SK-N-SH (cell line): ENCODE data around the gene ZKSCAN5. TPM values are rescaled to one million over a fixed set of nuclear protein-coding genes. Genes with fewer than 3 reads are reported as not detected.

Experiments
- CTCF ChIA-PET: fragments of 300-600, 350-600 bp; formaldehyde crosslinking; extraction: SDS; loops from one replicate; lab custom pipeline; 2021; lab: Yijun Ruan, JAX
- POLR2A ChIA-PET: fragments of 350-600 bp; sonication (Branson Sonifier 250); formaldehyde crosslinking; extraction: SDS; loops from one replicate; lab custom pipeline; 2020; ENCODE audit warnings: antibody characterized with exemption, inconsistent platforms; lab: Yijun Ruan, JAX
- DNase-seq: peaks from one replicate; pipeline ENCODE4 v3.0.0; 2012
- H2AFZ ChIP-seq: fragments of 200-600 bp; sonication (generic); 2 replicates; pipeline ENCODE4 v1.8.1; 2016; ENCODE audit warnings: antibody characterized with exemption, mild to moderate bottlenecking, low read depth
- H3F3A ChIP-seq: fragments of 200-600 bp; sonication (generic); replicated peaks from 2 replicates; pipeline ENCODE3; 2016; ENCODE audit warnings: antibody characterized with exemption, mild to moderate bottlenecking; ENCODE audit not compliant: insufficient read depth
- H3K27ac ChIP-seq, 2 experiments: fragments of 200-500 bp in 1 of 2; fragments of 200-600 bp in 1 of 2; sonication (Bioruptor generic) in 1 of 2; sonication (generic), shearing (Covaris generic) in 1 of 2; 2 replicates each; pipeline versions ENCODE4 v1.5.1 to v1.6.1; 2014 to 2016; ENCODE audit warnings: low read depth in 2 of 2, inconsistent platforms in 1 of 2, low read length in 1 of 2, mild to moderate bottlenecking in 1 of 2, mixed read lengths in 1 of 2
- H3K27me3 ChIP-seq: fragments of 200-600 bp; sonication (generic), shearing (Covaris generic); 2 replicates; pipeline ENCODE4 v1.6.1; 2016; ENCODE audit warnings: mixed run types; ENCODE audit not compliant: insufficient read depth
- H3K36me3 ChIP-seq, 2 experiments: fragments of 200-500 bp in 1 of 2; fragments of 200-600 bp in 1 of 2; sonication (Bioruptor generic) in 1 of 2; sonication (generic) in 1 of 2; replicated peaks in 1 of 2; 2 replicates each; pipeline versions ENCODE3 to v1.5.1; 2014 to 2016; ENCODE audit warnings: low read length in 1 of 2, mild to moderate bottlenecking in 1 of 2; ENCODE audit not compliant: insufficient read depth in 2 of 2, control insufficient read depth in 1 of 2
- H3K4me1 ChIP-seq, 2 experiments: fragments of 200-500 bp in 1 of 2; fragments of 200-600 bp in 1 of 2; sonication (Bioruptor generic) in 1 of 2; sonication (generic), shearing (Covaris generic) in 1 of 2; 2 replicates each; pipeline versions ENCODE4 v1.5.1 to v1.6.1; 2014 to 2016; ENCODE audit warnings: low read depth in 1 of 2, low read length in 1 of 2, mixed run types in 1 of 2; ENCODE audit not compliant: insufficient read depth in 2 of 2, control insufficient read depth in 1 of 2
- H3K4me2 ChIP-seq: fragments of 200-600 bp; sonication (generic), shearing (Covaris generic); 2 replicates; pipeline ENCODE4 v1.6.1; 2017; ENCODE audit warnings: mixed run types
- H3K4me3 ChIP-seq, 2 experiments: fragments of 200-500 bp in 1 of 2; fragments of 200-600 bp in 1 of 2; sonication (Bioruptor generic) in 1 of 2; sonication (generic), shearing (Covaris generic) in 1 of 2; 2 replicates each; pipeline versions ENCODE4 v1.5.1 to v1.8.1; 2014 to 2016; ENCODE audit warnings: low read depth in 2 of 2, inconsistent platforms in 1 of 2, low read length in 1 of 2, mild to moderate bottlenecking in 1 of 2, mixed read lengths in 1 of 2, moderate library complexity in 1 of 2
- H3K79me2 ChIP-seq: fragments of 200-600 bp; sonication (generic); 2 replicates; pipeline ENCODE4 v1.8.1; 2017; ENCODE audit warnings: mild to moderate bottlenecking; ENCODE audit not compliant: insufficient read depth
- H3K9ac ChIP-seq: fragments of 200-600 bp; sonication (generic); 2 replicates; pipeline ENCODE4 v1.6.1; 2017; ENCODE audit warnings: mixed run types
- H3K9me2 ChIP-seq: fragments of 200-600 bp; sonication (generic); 2 replicates; pipeline ENCODE4 v1.6.1; 2017; ENCODE audit warnings: mixed run types
- H3K9me3 ChIP-seq: fragments of 200-600 bp; sonication (generic); 2 replicates; pipeline ENCODE4 v1.6.1; 2017; ENCODE audit warnings: mixed run types, mild to moderate bottlenecking, moderate library complexity
- H4K20me1 ChIP-seq: fragments of 200-600 bp; sonication (generic); 2 replicates; pipeline ENCODE4 v1.6.1; 2017; ENCODE audit warnings: mild to moderate bottlenecking, mixed run types; ENCODE audit not compliant: insufficient read depth
- CHD2 ChIP-seq: fragments of 150-350 bp; IDR thresholded peaks from 2 replicates; pipeline ENCODE4 v1.6.1; 2018; ENCODE audit warnings: low read length; ENCODE audit not compliant: partially characterized antibody
- CTCF ChIP-seq: fragments of 200-600 bp; sonication (generic); IDR thresholded peaks from 2 replicates; pipeline ENCODE4 v1.6.1; 2017; ENCODE audit warnings: antibody characterized with exemption, mild to moderate bottlenecking, moderate library complexity
- FOSL2 ChIP-seq: IDR thresholded peaks from 2 replicates; pipeline ENCODE4 v1.4.0; 2012; ENCODE audit warnings: low read depth, mild to moderate bottlenecking, moderate library complexity, borderline replicate concordance
- FOXM1 ChIP-seq: IDR thresholded peaks from 2 replicates; pipeline ENCODE4 v1.4.0; 2012; ENCODE audit warnings: low read depth, mild to moderate bottlenecking
- GABPA ChIP-seq: IDR thresholded peaks from 2 replicates; pipeline ENCODE4 v1.4.0; 2012; ENCODE audit warnings: low read depth, mild to moderate bottlenecking
- GATA2 ChIP-seq: sonication (generic); formaldehyde crosslinking; IDR thresholded peaks from 2 replicates; pipeline ENCODE4 v1.5.0; 2020; ENCODE audit warnings: mild to moderate bottlenecking, missing genetic modification reagents
- IRF3 ChIP-seq: fragments of 150-350 bp; IDR thresholded peaks from 2 replicates; pipeline ENCODE4 v1.6.1; 2016; ENCODE audit warnings: mild to moderate bottlenecking, low read depth, low read length
- MEF2A ChIP-seq: IDR thresholded peaks from 2 replicates; pipeline ENCODE4 v1.4.0; 2012; ENCODE audit warnings: low read depth, borderline replicate concordance
- NFIC ChIP-seq: IDR thresholded peaks from 2 replicates; pipeline ENCODE4 v1.4.0; 2012; ENCODE audit warnings: borderline replicate concordance
- NRF1 ChIP-seq: IDR thresholded peaks from 2 replicates; pipeline ENCODE4 v1.6.1; 2012; ENCODE audit warnings: low read depth, mild to moderate bottlenecking, low read length
- RAD21 ChIP-seq: IDR thresholded peaks from 2 replicates; pipeline ENCODE4 v1.6.1; 2012; ENCODE audit warnings: mild to moderate bottlenecking, low read length
- RXRA ChIP-seq: IDR thresholded peaks from 2 replicates; pipeline ENCODE4 v1.4.0; 2012; ENCODE audit warnings: low read depth, mild to moderate bottlenecking, borderline replicate concordance
- TEAD4 ChIP-seq: IDR thresholded peaks from 2 replicates; pipeline ENCODE4 v1.4.0; 2012; ENCODE audit warnings: mild to moderate bottlenecking, borderline replicate concordance; ENCODE audit not compliant: insufficient read depth
- YY1 ChIP-seq: IDR thresholded peaks from 2 replicates; pipeline ENCODE4 v1.4.0; 2012; ENCODE audit warnings: low read depth, mild to moderate bottlenecking
- ZBTB33 ChIP-seq: IDR thresholded peaks from 2 replicates; pipeline ENCODE4 v1.4.0; 2012; ENCODE audit warnings: low read depth, borderline replicate concordance
- WGBS: methylation state at CpG from one replicate; pipeline ENCODE4 v1.1.6; 2017; ENCODE audit warnings: low lambda C conversion rate; 5-methylcytosine and 5-hydroxymethylcytosine counted together
- polyA plus RNA-seq, 3 experiments: library from polyadenylated mRNA; depleted of rRNA; stranded (reverse); fragments of >200 nt; gene quantifications; 2 replicates each; pipeline ENCODE4 v1.2.3, GENCODE V29; 2012
- TF ChIP-seq, protein P1 (sequence below): IDR thresholded peaks from 2 replicates; pipeline ENCODE4; 2012
- TF ChIP-seq, protein P2 (sequence below): fragments of 150-350 bp; IDR thresholded peaks from 2 replicates; pipeline ENCODE4 v1.6.1; 2017; ENCODE audit warnings: antibody characterized with exemption, low read length, low read depth, borderline replicate concordance

The ZKSCAN5 gene
- polyA plus RNA-seq, 1 of the 3 experiments (the other 2 are of a cell fraction), result 7.5 TPM

GRCh38 chr7:99478464-99479440 is 25.7 kb upstream of the ZKSCAN5 start:
- no peaks in the 10 kb centered on the region for H3F3A ChIP-seq
- no peak overlapping the region for H3K4me2 ChIP-seq
- H3K27ac ChIP-seq, result peak overlapping the region in 1 of 2 experiments; percentile 2; a peak in 1 of 4 replicates
- ChIA-PET CTCF (interaction anchor here (0.8 to 1.2 kb wide), 3 partner anchors 11 to 45 kb away, joined by 3 read pairs; no protein-coding TSS in a partner anchor), POLR2A (no interaction called here)
- no peak overlapping the region for H2AFZ ChIP-seq
- H3K9me3 ChIP-seq, result no peaks in the 10 kb centered on the region
- H3K9ac ChIP-seq, result no peak overlapping the region
- H3K4me3 ChIP-seq, result no peak overlapping the region
- H3K36me3 ChIP-seq, result peaks cover 28 to 38% of the 10 kb centered on the region in 2 experiments
- H3K27me3 ChIP-seq, result no peaks in the 10 kb centered on the region
- no peak for DNase-seq
- H3K79me2 ChIP-seq, result peaks cover 75% of the 10 kb centered on the region
- H3K9me2 ChIP-seq, result no peaks in the 10 kb centered on the region
- TF ChIP-seq YY1, result no peak
- TF ChIP-seq, protein P1, sequence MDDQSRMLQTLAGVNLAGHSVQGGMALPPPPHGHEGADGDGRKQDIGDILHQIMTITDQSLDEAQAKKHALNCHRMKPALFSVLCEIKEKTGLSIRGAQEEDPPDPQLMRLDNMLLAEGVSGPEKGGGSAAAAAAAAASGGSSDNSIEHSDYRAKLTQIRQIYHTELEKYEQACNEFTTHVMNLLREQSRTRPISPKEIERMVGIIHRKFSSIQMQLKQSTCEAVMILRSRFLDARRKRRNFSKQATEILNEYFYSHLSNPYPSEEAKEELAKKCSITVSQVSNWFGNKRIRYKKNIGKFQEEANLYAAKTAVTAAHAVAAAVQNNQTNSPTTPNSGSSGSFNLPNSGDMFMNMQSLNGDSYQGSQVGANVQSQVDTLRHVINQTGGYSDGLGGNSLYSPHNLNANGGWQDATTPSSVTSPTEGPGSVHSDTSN, result no peak
- no peak for TF ChIP-seq ZBTB33
- TF ChIP-seq RAD21, result no peak
- TF ChIP-seq TEAD4, result no peak
- no peak for TF ChIP-seq MEF2A
- no peak for TF ChIP-seq CHD2
- no peak for TF ChIP-seq CTCF
- TF ChIP-seq NRF1, result no peak
- no peak for TF ChIP-seq GATA2
- no peak for TF ChIP-seq IRF3
- no peak for TF ChIP-seq NFIC
- TF ChIP-seq FOSL2, result no peak
- TF ChIP-seq FOXM1, result no peak
- TF ChIP-seq, protein P2, sequence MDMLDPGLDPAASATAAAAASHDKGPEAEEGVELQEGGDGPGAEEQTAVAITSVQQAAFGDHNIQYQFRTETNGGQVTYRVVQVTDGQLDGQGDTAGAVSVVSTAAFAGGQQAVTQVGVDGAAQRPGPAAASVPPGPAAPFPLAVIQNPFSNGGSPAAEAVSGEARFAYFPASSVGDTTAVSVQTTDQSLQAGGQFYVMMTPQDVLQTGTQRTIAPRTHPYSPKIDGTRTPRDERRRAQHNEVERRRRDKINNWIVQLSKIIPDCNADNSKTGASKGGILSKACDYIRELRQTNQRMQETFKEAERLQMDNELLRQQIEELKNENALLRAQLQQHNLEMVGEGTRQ, result no peak
- no peak for TF ChIP-seq RXRA
- TF ChIP-seq GABPA, result no peak
- WGBS, result 92% methylated on average over 14 of the region's 15 CpGs
- peaks cover 4 to 8% of the 10 kb centered on the region in 2 experiments; a peak in 2 of 4 replicates for H3K4me1 ChIP-seq
- H4K20me1 ChIP-seq, result peaks cover 3% of the 10 kb centered on the region; the same call in 1 of the 2 replicates
